ES-I3 (cell line): Measurements from ENCODE around the gene SNAPC2.
"Not testable (repeated sequence)": the region's sequence is repeated elsewhere in the genome, so short reads cannot be mapped to it uniquely, and the experiment has no call there.

Source experiments
- H3K36me3 ChIP-seq: 2 replicates; pipeline ENCODE4 v1.6.1; 2013; ENCODE audit warnings: mild to moderate bottlenecking, low read length, control low read depth, moderate library complexity; ENCODE audit not compliant: insufficient read depth
- H3K4me1 ChIP-seq: 2 replicates; pipeline ENCODE4 v1.6.1; 2013; ENCODE audit warnings: mild to moderate bottlenecking, control low read depth, low read length; ENCODE audit not compliant: insufficient read depth
- H3K9ac ChIP-seq: 2 replicates; pipeline ENCODE4 v1.6.1; 2013; ENCODE audit warnings: low read depth, mild to moderate bottlenecking, low read length, moderate library complexity
- H3K9me3 ChIP-seq: 2 replicates; pipeline ENCODE4 v1.6.1; 2013; ENCODE audit warnings: mild to moderate bottlenecking, low read length, moderate library complexity; ENCODE audit not compliant: control insufficient read depth, insufficient read depth

SNAPC2 gene

GRCh38 chr19:7940841-7941240 lies 20.7 kb downstream of the SNAPC2 start:
- Histone ChIP-seq H3K36me3 (peaks cover 4% of the 10 kb centered on the region; the same call in 1 of the 2 replicates), H3K9me3 (no peaks in the 10 kb centered on the region), H3K9ac (no peak overlapping the region), H3K4me1 (no peaks in the 10 kb centered on the region)

- H3K36me3 ChIP-seq: peaks cover 4% of the 10 kb centered on the region; the same call in 1 of the 2 replicates
- H3K9me3 ChIP-seq: no peaks in the 10 kb centered on the region
- H3K4me1 ChIP-seq: no peaks in the 10 kb centered on the region
- peak overlapping the region; percentile 97; the same call in 1 of the 2 replicates for H3K9ac ChIP-seq
These were observed 21.9 kb downstream of the SNAPC2 start for GRCh38 chr19:7941895-7942596.

- Histone ChIP-seq H3K9me3 (no peaks in the 10 kb centered on the region), H3K36me3 (peaks cover 4% of the 10 kb centered on the region; the same call in 1 of the 2 replicates), H3K4me1 (no peaks in the 10 kb centered on the region), H3K9ac (peak overlapping the region; percentile 97)
These were observed 22.9 kb downstream of the SNAPC2 start for GRCh38 chr19:7942981-7943443.

- Histone ChIP-seq H3K9me3 (no peaks in the 10 kb centered on the region), H3K4me1 (no peaks in the 10 kb centered on the region), H3K9ac (peak within 1 kb of the TSS; percentile 97), H3K36me3 (peaks cover 4% of the 10 kb centered on the region; the same call in 1 of the 2 replicates)
These were observed 23.5 kb downstream of the SNAPC2 start, which contains the start of gene TIMM44 for GRCh38 chr19:7943444-7944176. Gene TIMM44, minus strand, starts transcription at chr19:7943666. Its CDS starts 15 bp downstream, at chr19:7943651.

GRCh38 chr19:7944177-7944761 lies 24.1 kb downstream of the SNAPC2 start:
- no peaks in the 10 kb centered on the region for H3K9me3 ChIP-seq
- H3K36me3 ChIP-seq: peaks cover 4% of the 10 kb centered on the region; the same call in 1 of the 2 replicates
- H3K4me1 ChIP-seq: no peaks in the 10 kb centered on the region
- H3K9ac ChIP-seq: peak overlapping the region; percentile 97

GRCh38 chr19:7947939-7948338 lies 27.8 kb downstream of the SNAPC2 start:
- Histone ChIP-seq H3K9me3 (no peaks in the 10 kb centered on the region), H3K4me1 (no peaks in the 10 kb centered on the region; the same call in 1 of the 2 replicates), H3K9ac (no peak overlapping the region), H3K36me3 (no peaks in the 10 kb centered on the region)

GRCh38 chr19:7953060-7953459 lies 32.9 kb downstream of the SNAPC2 start:
- Histone ChIP-seq H3K9ac (no peak overlapping the region), H3K36me3 (no peaks in the 10 kb centered on the region), H3K4me1 (no peaks in the 10 kb centered on the region; the same call in 1 of the 2 replicates), H3K9me3 (no peaks in the 10 kb centered on the region)

GRCh38 chr19:7953576-7953975 lies 33.4 kb downstream of the SNAPC2 start:
- Histone ChIP-seq H3K4me1 (no peaks in the 10 kb centered on the region; the same call in 1 of the 2 replicates), H3K9ac (no peak overlapping the region), H3K9me3 (no peaks in the 10 kb centered on the region), H3K36me3 (no peaks in the 10 kb centered on the region)

- H3K36me3 ChIP-seq: peaks cover 7% of the 10 kb centered on the region
- no peaks in the 10 kb centered on the region; the same call in 1 of the 2 replicates for H3K4me1 ChIP-seq
- H3K9ac ChIP-seq: no peak overlapping the region
- H3K9me3 ChIP-seq: no peaks in the 10 kb centered on the region
These were observed 35.6 kb downstream of the SNAPC2 start for GRCh38 chr19:7955696-7956095.

- no peaks in the 10 kb centered on the region for H3K4me1 ChIP-seq
- H3K9me3 ChIP-seq: no peaks in the 10 kb centered on the region
- H3K9ac ChIP-seq: no peak overlapping the region
- H3K36me3 ChIP-seq: peaks cover 27% of the 10 kb centered on the region
These were observed 39.1 kb downstream of the SNAPC2 start for GRCh38 chr19:7959211-7959610.

GRCh38 chr19:7961082-7961481 lies 40.9 kb downstream of the SNAPC2 start:
- H3K36me3 ChIP-seq: peaks cover 37% of the 10 kb centered on the region
- H3K9ac ChIP-seq, H3K4me1 ChIP-seq, H3K9me3 ChIP-seq: not testable (repeated sequence)

GRCh38 chr19:7961920-7962626 lies 41.9 kb downstream of the SNAPC2 start:
- Histone ChIP-seq H3K36me3 (peaks cover 42% of the 10 kb centered on the region), H3K4me1 (no peaks in the 10 kb centered on the region), H3K9ac (no peak overlapping the region), H3K9me3 (no peaks in the 10 kb centered on the region)

GRCh38 chr19:7962644-7963268 lies 42.6 kb downstream of the SNAPC2 start:
- no peak overlapping the region for H3K9ac ChIP-seq
- no peaks in the 10 kb centered on the region for H3K9me3 ChIP-seq
- H3K36me3 ChIP-seq: peaks cover 47% of the 10 kb centered on the region
- no peaks in the 10 kb centered on the region for H3K4me1 ChIP-seq

GRCh38 chr19:7963566-7963965 lies 43.4 kb downstream of the SNAPC2 start:
- Histone ChIP-seq H3K9ac (no peak overlapping the region), H3K4me1 (no peaks in the 10 kb centered on the region), H3K36me3 (peaks cover 51% of the 10 kb centered on the region), H3K9me3 (no peaks in the 10 kb centered on the region)
